Ovary (tissue), 9 donors: ENCODE data around the gene SPATC1L. TPM values are rescaled to one million over a fixed set of nuclear protein-coding genes. Genes with fewer than 3 reads are reported as not detected.

Experiments used
- DNase-seq, 5 donors: peaks; one replicate each; pipeline ENCODE4 v3.0.0-alpha.2; 2019 to 2020
- H3K27ac ChIP-seq, 2 donors: fragments of 200-600 bp; one replicate each; pipeline versions ENCODE4 v1.5.1 to v1.8.0; 2019 to 2022
- H3K27me3 ChIP-seq: fragments of 200-600 bp; one replicate; pipeline ENCODE4 v1.8.0; 2022
- H3K36me3 ChIP-seq: fragments of 200-600 bp; sonication (generic); one replicate; pipeline ENCODE4 v1.5.1; 2019
- H3K4me1 ChIP-seq: one replicate; pipeline ENCODE4 v1.8.1; 2013; ENCODE audit warnings: mild to moderate bottlenecking, moderate library complexity; ENCODE audit not compliant: insufficient read depth
- H3K4me3 ChIP-seq: fragments of 200-600 bp; sonication (generic); one replicate; pipeline ENCODE4 v1.5.1; 2017
- H3K9me3 ChIP-seq, 2 donors: fragments of 200-600 bp in 1 of 2; sonication (generic) in 1 of 2; one replicate each; pipeline versions ENCODE4 v1.5.1 to v1.8.1; 2013 to 2019; ENCODE audit warnings: mild to moderate bottlenecking in 1 of 2, moderate library complexity in 1 of 2
- CTCF ChIP-seq, 3 donors: fragments of 450-650 bp in 2 of 3; fragments of 200-600 bp in 1 of 3; IDR thresholded peaks; one replicate each; pipeline versions ENCODE4 v1.5.1 to v1.8.0; 2016 to 2022; ENCODE audit warnings: antibody characterized with exemption in 3 of 3, mild to moderate bottlenecking in 1 of 3
- EP300 ChIP-seq: sonication (generic); formaldehyde crosslinking; IDR thresholded peaks from one replicate; pipeline ENCODE4 v1.6.1; 2017; ENCODE audit warnings: antibody characterized with exemption
- POLR2A ChIP-seq: fragments of 450-650 bp; IDR thresholded peaks from one replicate; pipeline ENCODE4 v1.6.1; 2017; ENCODE audit warnings: antibody characterized with exemption, mild to moderate bottlenecking, moderate library complexity
- WGBS, 3 donors: extraction: QIAGEN DNeasy Blood & Tissue Kit in 1 of 3; methylation state at CpG; one replicate each; pipeline versions ENCODE4 v1.1.5 to v1.1.7; 2013 to 2017; 5-methylcytosine and 5-hydroxymethylcytosine counted together
- intact Hi-C, 4 donors: fragments of 100-400 bp; cut with DNase I; formaldehyde crosslinking; loops; one replicate each; pipeline versions ENCODE4 v1.11.0 to v1.15.1; 2022 to 2023
- polyA plus RNA-seq, 2 donors: library from polyadenylated mRNA; stranded (reverse); fragments of 200-250 nt in 1 of 2; fragments of 350-450 nt in 1 of 2; fragmentation: Illumina TruSeq in 1 of 2; extraction: RNeasy Lipid Tissue Mini Kit (QIAGEN cat#74804) in 1 of 2; gene quantifications; one replicate each; pipeline ENCODE4 v1.2.3, GENCODE V29; 2013 to 2014
- total RNA-seq, 7 donors: library from RNA; depleted of rRNA in 2 of 7; stranded (reverse); fragments of >200 nt in 2 of 7; fragmentation: NEBNext Ultra II Directional in 3 of 7; extraction: Animal tissue kit (Norgen Biotek cat#: 25700) in 3 of 7; gene quantifications; one replicate each; pipeline versions ENCODE4 v1.1.0 to v1.2.4, GENCODE V29; 2016 to 2023
- donor health status: DM: no; HTN: no; CAD: no; lungs with moderate emphysema.
- donor health status: DM: no; HTN: no; CAD: no.
- donor health status: Bipolar disorder and iron deficiency.
- donor health status: DM: yes; HTN: yes; CAD: no.
- donor health status: DM: no; HTN: no; CAD: no.
- donor health status: DM: yes; HTN: yes; CAD: no.

SPATC1L gene
- total and polyA plus RNA-seq, 9 donors: 2.8 to 21.3 (median 14.9) TPM

DNA sequence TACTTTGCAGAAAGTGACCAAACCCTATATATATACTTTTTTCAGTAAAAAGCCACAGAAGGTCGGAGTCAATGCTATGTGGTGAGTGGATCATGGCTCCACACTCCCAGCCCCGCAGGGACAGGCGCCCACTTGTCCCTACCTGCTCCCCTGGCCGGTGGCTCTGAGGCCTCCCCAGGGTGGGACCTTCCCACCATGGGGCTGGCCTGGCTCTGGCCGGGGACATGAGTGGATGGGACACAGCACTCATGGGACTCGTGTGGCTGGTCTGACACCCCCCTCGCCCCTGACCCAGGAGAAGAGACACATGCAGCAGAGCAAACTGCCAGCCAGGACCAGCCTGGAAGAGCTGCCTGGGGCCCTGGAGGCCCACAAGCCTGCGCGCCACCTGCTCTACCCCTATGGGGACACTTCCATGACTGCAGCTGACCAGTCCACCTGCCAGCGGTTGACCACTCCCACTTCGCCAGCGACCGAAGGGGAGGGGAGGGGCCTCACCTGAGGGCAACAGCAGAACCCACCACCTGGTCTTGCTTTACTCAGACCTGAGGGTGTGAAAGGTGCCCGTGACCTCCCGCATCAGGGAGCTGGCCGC is 2.2 kb downstream of the SPATC1L start:
- intact Hi-C loops: no loop called here
- Histone ChIP-seq H3K27ac (no peak overlapping the region), H3K27me3 (no peaks in the 10 kb centered on the region), H3K4me3 (no peak overlapping the region), H3K9me3 (no peaks in the 10 kb centered on the region), H3K36me3 (no peaks in the 10 kb centered on the region), H3K4me1 (peaks cover 4% of the 10 kb centered on the region)
- 82 to 93% (median 87%) methylated on average over 13 to 16 of the region's 16 CpGs for WGBS, 3 donors
- DNase-seq: peak in 2 of 5 donors; percentile 39 to 63
- TF ChIP-seq EP300 (no peak), CTCF (IDR thresholded peaks at IDR 0.05) (no peak), POLR2A (no peak)

- H3K27ac ChIP-seq: no peak overlapping the region
- intact Hi-C loops: no loop called here
- H3K9me3 ChIP-seq: no peaks in the 10 kb centered on the region
- no peaks in the 10 kb centered on the region for H3K27me3 ChIP-seq
- no peaks in the 10 kb centered on the region for H3K36me3 ChIP-seq
- H3K4me3 ChIP-seq: no peak overlapping the region
- no peak for DNase-seq
- H3K4me1 ChIP-seq: peaks cover 4% of the 10 kb centered on the region
- TF ChIP-seq EP300 (no peak), CTCF (IDR thresholded peaks at IDR 0.05) (no peak), POLR2A (no peak)
- whole genome bisulfite sequencing, 3 donors: 77 to 83% (median 81%) methylated on average over 19 of the region's 19 CpGs
Measured at GRCh38 chr21:46181436-46181835, 2.8 kb downstream of the SPATC1L start.

DNA sequence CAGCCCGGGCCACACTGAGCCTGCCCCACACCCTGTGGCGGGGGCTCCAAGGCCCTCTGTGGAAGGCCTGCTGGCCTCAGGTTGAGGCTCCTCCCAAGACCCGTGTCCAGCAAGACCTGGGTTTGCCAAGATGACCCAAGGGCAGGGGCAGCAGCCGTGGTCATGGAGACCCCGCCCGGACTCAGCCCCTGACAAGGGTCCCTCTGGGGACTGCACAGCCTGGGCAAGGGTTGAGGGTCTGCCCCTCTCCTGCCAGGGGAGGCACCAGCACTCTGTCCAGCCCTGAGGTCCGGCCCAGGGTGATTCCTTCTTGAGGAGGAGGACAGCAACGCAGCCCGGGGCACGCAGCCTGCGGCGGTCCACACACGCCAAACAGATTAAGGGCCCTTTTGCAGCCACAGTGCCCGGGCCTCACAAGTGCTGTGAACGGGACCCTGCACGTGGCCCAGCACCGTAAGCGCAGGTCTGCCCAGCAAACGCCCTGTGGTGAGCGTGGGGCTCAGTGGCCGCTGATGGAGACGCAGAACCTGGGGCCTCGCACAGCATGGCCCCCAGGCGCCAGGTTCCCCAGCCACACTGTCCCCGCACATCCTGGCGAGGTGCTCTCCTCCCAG is 3.4 kb downstream of the SPATC1L start:
- DNase-seq: peak in 1 of 5 donors; percentile 38

DNA sequence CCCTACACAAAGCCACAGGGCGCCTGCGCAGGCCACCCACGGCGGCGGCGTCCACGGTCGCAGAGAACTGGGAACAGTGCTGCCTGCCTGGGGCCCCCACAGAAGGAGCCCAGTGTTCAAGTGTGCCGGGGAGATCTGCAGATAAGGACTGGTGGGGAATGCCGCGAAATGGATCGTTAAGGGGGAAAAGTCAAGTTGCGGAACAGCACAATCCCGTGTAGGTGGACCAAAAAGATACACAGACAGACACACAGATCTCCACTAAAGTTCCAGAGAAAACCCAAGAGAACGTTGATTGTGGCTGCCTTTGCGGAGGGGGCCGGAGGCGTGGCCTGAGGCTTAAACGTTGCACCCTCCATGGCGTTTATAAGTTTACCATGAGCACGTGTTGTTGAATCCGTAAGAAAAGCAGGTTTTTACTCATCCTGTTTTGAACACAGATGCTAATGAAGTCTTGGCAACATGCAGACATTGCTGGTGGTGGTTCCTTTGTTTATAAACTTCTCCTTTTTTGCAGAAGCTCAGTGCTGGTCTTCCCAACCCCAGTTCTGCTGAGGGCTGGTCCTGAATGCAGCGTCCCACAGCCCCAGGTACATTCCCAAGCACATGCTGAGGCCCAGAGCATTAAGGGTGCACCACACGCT is 4.1 kb downstream of the SPATC1L start:
- Histone ChIP-seq H3K9me3 (no peaks in the 10 kb centered on the region), H3K36me3 (no peaks in the 10 kb centered on the region), H3K4me1 (peaks cover 3% of the 10 kb centered on the region), H3K27ac (no peak overlapping the region), H3K27me3 (no peaks in the 10 kb centered on the region), H3K4me3 (no peak overlapping the region)
- WGBS, 3 donors: 68 to 76% (median 72%) methylated on average over 24 of the region's 24 CpGs
- TF ChIP-seq CTCF (IDR thresholded peaks at IDR 0.05) (no peak), POLR2A (no peak), EP300 (no peak)
- intact Hi-C loops: no loop called here
- DNase-seq: peak in 1 of 5 donors; percentile 23

More for the DNA sequence above, 3.4 kb downstream of the SPATC1L start:
- Histone ChIP-seq H3K36me3 (no peaks in the 10 kb centered on the region), H3K27me3 (no peaks in the 10 kb centered on the region), H3K9me3 (no peaks in the 10 kb centered on the region), H3K4me3 (no peak overlapping the region), H3K27ac (no peak overlapping the region), H3K4me1 (peaks cover 3% of the 10 kb centered on the region)
- no peak for TF ChIP-seq POLR2A
- no peak for TF ChIP-seq EP300
- no peak for TF ChIP-seq CTCF (IDR thresholded peaks at IDR 0.05)
- WGBS, 3 donors: 90 to 96% (median 90%) methylated on average over 19 to 26 of the region's 26 CpGs
- intact Hi-C loops: no loop called here
